Panc1 (cell line): ENCODE data around the gene OTOL1.
"Not testable (repeated sequence)": the region's sequence is repeated elsewhere in the genome, so short reads cannot be mapped to it uniquely, and the experiment has no call there.

Experiments used
- CTCF ChIP-seq: fragments of 450-650 bp; IDR thresholded peaks from 2 replicates; pipeline ENCODE4 v1.5.1; 2017; ENCODE audit warnings: mild to moderate bottlenecking
- POLR2AphosphoS5 ChIP-seq: IDR thresholded peaks from 2 replicates; pipeline ENCODE4 v1.6.1; 2012; ENCODE audit warnings: mild to moderate bottlenecking, low read depth, low read length, moderate library complexity
- SIN3A ChIP-seq: IDR thresholded peaks from 2 replicates; pipeline ENCODE4 v1.6.1; 2012; ENCODE audit warnings: low read depth, mild to moderate bottlenecking, low read length, moderate library complexity, borderline replicate concordance; ENCODE audit not compliant: insufficient read depth
- TF ChIP-seq, protein P1 (sequence below), 2 experiments: IDR thresholded peaks; 2 replicates each; pipeline ENCODE4 v1.6.1; 2011 to 2012; ENCODE audit warnings: low read depth in 2 of 2, control low read depth in 1 of 2, low read length in 1 of 2, mild to moderate bottlenecking in 1 of 2, moderate library complexity in 1 of 2; ENCODE audit not compliant: insufficient read depth in 1 of 2

DNA sequence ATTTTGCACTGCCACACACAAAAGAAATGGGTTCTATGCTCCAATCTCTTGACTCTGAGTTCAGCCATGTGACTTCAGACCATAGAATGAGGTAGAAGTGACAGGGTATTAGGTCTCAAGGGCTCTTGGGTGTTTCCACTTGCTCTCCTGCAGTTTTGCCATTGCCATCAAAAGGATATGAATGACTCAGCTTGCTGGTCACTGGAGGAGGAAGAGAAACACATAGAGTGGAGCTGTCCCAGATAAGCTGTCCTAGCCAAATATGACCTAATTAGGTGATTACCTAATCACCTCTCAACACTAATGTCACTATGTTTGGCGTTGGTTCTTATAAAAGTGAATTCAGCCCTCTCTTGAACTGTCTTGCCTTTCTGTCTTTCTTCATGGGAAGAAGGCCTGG, 8.3 kb upstream of the OTOL1 start:
- not testable (repeated sequence) for TF ChIP-seq SIN3A, POLR2AphosphoS5, CTCF
- TF ChIP-seq, protein P1, sequence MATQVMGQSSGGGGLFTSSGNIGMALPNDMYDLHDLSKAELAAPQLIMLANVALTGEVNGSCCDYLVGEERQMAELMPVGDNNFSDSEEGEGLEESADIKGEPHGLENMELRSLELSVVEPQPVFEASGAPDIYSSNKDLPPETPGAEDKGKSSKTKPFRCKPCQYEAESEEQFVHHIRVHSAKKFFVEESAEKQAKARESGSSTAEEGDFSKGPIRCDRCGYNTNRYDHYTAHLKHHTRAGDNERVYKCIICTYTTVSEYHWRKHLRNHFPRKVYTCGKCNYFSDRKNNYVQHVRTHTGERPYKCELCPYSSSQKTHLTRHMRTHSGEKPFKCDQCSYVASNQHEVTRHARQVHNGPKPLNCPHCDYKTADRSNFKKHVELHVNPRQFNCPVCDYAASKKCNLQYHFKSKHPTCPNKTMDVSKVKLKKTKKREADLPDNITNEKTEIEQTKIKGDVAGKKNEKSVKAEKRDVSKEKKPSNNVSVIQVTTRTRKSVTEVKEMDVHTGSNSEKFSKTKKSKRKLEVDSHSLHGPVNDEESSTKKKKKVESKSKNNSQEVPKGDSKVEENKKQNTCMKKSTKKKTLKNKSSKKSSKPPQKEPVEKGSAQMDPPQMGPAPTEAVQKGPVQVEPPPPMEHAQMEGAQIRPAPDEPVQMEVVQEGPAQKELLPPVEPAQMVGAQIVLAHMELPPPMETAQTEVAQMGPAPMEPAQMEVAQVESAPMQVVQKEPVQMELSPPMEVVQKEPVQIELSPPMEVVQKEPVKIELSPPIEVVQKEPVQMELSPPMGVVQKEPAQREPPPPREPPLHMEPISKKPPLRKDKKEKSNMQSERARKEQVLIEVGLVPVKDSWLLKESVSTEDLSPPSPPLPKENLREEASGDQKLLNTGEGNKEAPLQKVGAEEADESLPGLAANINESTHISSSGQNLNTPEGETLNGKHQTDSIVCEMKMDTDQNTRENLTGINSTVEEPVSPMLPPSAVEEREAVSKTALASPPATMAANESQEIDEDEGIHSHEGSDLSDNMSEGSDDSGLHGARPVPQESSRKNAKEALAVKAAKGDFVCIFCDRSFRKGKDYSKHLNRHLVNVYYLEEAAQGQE (IDR thresholded peaks at IDR 0.05; ENCODE audit: insufficient read depth in 1 of 2, low read depth in 2 of 2, low read length in 1 of 2) = not testable (repeated sequence)
